Lower leg skin (tissue), 3 donors: ENCODE data around the gene LRRC66.

Experiments
- CTCF ChIP-seq, 3 donors: fragments of 450-650 bp; IDR thresholded peaks; one replicate each; pipeline ENCODE4 v1.5.1; 2016; ENCODE audit warnings: antibody characterized with exemption in 3 of 3, mild to moderate bottlenecking in 3 of 3, moderate library complexity in 2 of 3
- POLR2A ChIP-seq, 2 donors: fragments of 450-650 bp; IDR thresholded peaks; one replicate each; pipeline ENCODE4 v1.6.1; 2016 to 2017; ENCODE audit warnings: antibody characterized with exemption in 2 of 2, mild to moderate bottlenecking in 1 of 2, moderate library complexity in 1 of 2

GRCh38 chr4:52057196-52057595, 37.0 kb upstream of the LRRC66 start:
- TF ChIP-seq CTCF (IDR thresholded peaks at IDR 0.05) (no peak), POLR2A (IDR thresholded peaks at IDR 0.05) (no peak)
